ENCODE results near the gene ATF4. TPM values are rescaled to one million over a fixed set of nuclear protein-coding genes. Genes with fewer than 3 reads are reported as not detected.
A peak's percentile ranks its signal among the peaks of the same experiment; 100 is the strongest.

ATF4 gene
- total and polyA plus RNA-seq, 2 of the 13 experiments (the other 11 are each of a cell fraction or from before 2014, with no cell fraction given), result 486 to 1,297 TPM

GRCh38 chr22:39519681-39520225 is 609 bp upstream of the ATF4 start (continued):
- TF ChIP-seq RERE (CRISPR knock-in tag; IDR thresholded peaks at IDR 0.05; ENCODE audit: low read depth) (no peak), NR3C1 (CRISPR knock-in tag; IDR thresholded peaks at IDR 0.05) (no peak), ZNF224 (CRISPR knock-in tag; IDR thresholded peaks at IDR 0.05) (peak; percentile 85), EZH2 (conservative IDR thresholded peaks at IDR 0.05; ENCODE audit: low read depth, low read length) (no peak), XRCC5 (optimal IDR thresholded peaks at IDR 0.05; ENCODE audit: low read length) (peak; percentile 59), ZEB1 (IDR thresholded peaks at IDR 0.05; ENCODE audit: insufficient replicate concordance, low read depth) (no peak), NONO (IDR thresholded peaks at IDR 0.05) (no peak), NONO (CRISPR knock-in tag; conservative IDR thresholded peaks at IDR 0.05) (no peak), ZNF30 (CRISPR knock-in tag; IDR thresholded peaks at IDR 0.05) (no peak), ELF1 (CRISPR knock-in tag; IDR thresholded peaks at IDR 0.05) (no peak), NFE2 (CRISPR knock-in tag; IDR thresholded peaks at IDR 0.05) (no peak), PCBP2 (optimal IDR thresholded peaks at IDR 0.05; ENCODE audit: low read depth, low read length, poor library complexity, severe bottlenecking) (no peak), NFE2L2 (IDR thresholded peaks at IDR 0.05; ENCODE audit: low read length) (no peak), ZNF546 (CRISPR knock-in tag; conservative IDR thresholded peaks at IDR 0.05) (no peak), KLF11 (CRISPR knock-in tag; IDR thresholded peaks at IDR 0.05) (peak; percentile 3; the same call in 1 of the 2 replicates), CAMTA2 (CRISPR knock-in tag; IDR thresholded peaks at IDR 0.05; ENCODE audit: borderline replicate concordance) (no peak)
- TF ChIP-seq, protein P1, sequence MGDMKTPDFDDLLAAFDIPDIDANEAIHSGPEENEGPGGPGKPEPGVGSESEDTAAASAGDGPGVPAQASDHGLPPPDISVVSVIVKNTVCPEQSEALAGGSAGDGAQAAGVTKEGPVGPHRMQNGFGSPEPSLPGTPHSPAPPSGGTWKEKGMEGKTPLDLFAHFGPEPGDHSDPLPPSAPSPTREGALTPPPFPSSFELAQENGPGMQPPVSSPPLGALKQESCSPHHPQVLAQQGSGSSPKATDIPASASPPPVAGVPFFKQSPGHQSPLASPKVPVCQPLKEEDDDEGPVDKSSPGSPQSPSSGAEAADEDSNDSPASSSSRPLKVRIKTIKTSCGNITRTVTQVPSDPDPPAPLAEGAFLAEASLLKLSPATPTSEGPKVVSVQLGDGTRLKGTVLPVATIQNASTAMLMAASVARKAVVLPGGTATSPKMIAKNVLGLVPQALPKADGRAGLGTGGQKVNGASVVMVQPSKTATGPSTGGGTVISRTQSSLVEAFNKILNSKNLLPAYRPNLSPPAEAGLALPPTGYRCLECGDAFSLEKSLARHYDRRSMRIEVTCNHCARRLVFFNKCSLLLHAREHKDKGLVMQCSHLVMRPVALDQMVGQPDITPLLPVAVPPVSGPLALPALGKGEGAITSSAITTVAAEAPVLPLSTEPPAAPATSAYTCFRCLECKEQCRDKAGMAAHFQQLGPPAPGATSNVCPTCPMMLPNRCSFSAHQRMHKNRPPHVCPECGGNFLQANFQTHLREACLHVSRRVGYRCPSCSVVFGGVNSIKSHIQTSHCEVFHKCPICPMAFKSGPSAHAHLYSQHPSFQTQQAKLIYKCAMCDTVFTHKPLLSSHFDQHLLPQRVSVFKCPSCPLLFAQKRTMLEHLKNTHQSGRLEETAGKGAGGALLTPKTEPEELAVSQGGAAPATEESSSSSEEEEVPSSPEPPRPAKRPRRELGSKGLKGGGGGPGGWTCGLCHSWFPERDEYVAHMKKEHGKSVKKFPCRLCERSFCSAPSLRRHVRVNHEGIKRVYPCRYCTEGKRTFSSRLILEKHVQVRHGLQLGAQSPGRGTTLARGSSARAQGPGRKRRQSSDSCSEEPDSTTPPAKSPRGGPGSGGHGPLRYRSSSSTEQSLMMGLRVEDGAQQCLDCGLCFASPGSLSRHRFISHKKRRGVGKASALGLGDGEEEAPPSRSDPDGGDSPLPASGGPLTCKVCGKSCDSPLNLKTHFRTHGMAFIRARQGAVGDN (CRISPR knock-in tag; IDR thresholded peaks at IDR 0.05), result peak; percentile 72
- TF ChIP-seq, protein P2, sequence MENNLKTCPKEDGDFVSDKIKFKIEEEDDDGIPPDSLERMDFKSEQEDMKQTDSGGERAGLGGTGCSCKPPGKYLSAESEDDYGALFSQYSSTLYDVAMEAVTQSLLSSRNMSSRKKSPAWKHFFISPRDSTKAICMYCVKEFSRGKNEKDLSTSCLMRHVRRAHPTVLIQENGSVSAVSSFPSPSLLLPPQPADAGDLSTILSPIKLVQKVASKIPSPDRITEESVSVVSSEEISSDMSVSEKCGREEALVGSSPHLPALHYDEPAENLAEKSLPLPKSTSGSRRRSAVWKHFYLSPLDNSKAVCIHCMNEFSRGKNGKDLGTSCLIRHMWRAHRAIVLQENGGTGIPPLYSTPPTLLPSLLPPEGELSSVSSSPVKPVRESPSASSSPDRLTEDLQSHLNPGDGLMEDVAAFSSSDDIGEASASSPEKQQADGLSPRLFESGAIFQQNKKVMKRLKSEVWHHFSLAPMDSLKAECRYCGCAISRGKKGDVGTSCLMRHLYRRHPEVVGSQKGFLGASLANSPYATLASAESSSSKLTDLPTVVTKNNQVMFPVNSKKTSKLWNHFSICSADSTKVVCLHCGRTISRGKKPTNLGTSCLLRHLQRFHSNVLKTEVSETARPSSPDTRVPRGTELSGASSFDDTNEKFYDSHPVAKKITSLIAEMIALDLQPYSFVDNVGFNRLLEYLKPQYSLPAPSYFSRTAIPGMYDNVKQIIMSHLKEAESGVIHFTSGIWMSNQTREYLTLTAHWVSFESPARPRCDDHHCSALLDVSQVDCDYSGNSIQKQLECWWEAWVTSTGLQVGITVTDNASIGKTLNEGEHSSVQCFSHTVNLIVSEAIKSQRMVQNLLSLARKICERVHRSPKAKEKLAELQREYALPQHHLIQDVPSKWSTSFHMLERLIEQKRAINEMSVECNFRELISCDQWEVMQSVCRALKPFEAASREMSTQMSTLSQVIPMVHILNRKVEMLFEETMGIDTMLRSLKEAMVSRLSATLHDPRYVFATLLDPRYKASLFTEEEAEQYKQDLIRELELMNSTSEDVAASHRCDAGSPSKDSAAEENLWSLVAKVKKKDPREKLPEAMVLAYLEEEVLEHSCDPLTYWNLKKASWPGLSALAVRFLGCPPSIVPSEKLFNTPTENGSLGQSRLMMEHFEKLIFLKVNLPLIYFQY (CRISPR knock-in tag; IDR thresholded peaks at IDR 0.05; ENCODE audit: borderline replicate concordance), result peak; percentile 6; the same call in 1 of the 2 replicates

Data from HepG2 (cell line).